Measurements from ENCODE around the gene CDK17. TPM values are rescaled to one million over a fixed set of nuclear protein-coding genes. Genes with fewer than 3 reads are reported as not detected.

The CDK17 gene
- total RNA-seq, 1 donor = 73.8 TPM

DNA sequence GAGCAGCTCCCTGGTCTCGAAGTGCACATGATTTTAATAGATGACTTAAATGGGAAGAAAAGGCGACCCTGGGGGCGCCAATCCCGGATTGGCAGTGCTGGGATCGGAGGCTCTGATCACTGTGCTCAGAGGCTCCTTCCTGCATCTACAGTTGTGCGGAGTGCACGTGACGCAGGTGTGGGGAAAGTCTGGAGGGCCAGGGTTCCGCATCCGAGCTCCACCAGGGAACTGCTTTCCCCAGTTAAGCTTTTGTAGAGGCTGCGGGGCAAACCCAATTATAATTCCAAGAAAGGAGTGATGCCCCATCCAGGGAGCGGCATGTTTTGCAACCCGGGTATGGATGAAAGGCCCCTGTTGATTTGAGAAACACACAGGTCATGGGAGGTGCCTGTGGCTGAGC, 169.6 kb downstream of the CDK17 start:
- TF ChIP-seq, protein P1, sequence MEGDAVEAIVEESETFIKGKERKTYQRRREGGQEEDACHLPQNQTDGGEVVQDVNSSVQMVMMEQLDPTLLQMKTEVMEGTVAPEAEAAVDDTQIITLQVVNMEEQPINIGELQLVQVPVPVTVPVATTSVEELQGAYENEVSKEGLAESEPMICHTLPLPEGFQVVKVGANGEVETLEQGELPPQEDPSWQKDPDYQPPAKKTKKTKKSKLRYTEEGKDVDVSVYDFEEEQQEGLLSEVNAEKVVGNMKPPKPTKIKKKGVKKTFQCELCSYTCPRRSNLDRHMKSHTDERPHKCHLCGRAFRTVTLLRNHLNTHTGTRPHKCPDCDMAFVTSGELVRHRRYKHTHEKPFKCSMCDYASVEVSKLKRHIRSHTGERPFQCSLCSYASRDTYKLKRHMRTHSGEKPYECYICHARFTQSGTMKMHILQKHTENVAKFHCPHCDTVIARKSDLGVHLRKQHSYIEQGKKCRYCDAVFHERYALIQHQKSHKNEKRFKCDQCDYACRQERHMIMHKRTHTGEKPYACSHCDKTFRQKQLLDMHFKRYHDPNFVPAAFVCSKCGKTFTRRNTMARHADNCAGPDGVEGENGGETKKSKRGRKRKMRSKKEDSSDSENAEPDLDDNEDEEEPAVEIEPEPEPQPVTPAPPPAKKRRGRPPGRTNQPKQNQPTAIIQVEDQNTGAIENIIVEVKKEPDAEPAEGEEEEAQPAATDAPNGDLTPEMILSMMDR (IDR thresholded peaks at IDR 0.05; ENCODE audit: insufficient read depth, low read depth, low read length) = no peak
- no peak for DNase-seq (ENCODE audit: low read depth)
- no peak overlapping the region for H3K4me3 ChIP-seq (ENCODE audit: low read depth, low read length)

DNA sequence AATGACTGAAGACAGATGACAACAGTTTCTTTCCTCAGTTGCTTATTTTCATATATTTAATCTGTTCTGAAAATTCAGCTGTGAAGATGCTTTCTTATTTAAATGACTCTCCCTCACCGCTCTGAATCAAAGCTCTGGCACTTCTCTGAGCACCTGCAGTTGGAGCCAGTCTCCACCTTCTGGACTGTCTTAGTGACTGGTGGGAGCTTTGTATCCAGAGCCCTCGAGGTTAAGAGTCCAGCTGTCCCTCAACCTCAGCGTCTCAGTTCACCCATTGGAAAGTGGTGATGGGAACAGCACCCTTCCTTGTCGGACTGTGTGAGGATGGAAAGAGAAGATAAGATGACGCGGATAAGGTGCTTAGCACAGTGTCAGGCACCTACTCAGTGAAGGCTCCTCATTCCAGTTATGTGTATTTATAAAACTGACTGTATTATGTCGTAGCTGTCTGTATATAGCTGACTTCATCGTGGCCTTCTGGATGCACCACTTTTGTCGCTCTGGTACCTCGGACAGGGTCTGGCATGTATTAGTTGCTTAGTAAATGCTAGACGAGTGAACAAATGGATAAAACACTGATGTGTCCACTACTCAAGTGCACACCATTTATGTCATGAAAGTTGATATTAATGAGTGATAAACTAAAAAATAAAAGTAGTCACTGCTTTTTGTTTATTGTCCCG, 171.5 kb downstream of the CDK17 start:
- TF ChIP-seq, protein P1 (IDR thresholded peaks at IDR 0.05; ENCODE audit: insufficient read depth, low read depth, low read length) = no peak
- H3K4me3 ChIP-seq (ENCODE audit: low read depth, low read length) = no peak overlapping the region
- DNase-seq (ENCODE audit: low read depth) = no peak

Small RNAs within 50 kb of the gene (small RNA-seq; reads per million reads assigned to genes)
- 1.3 reads per million, percentile 28 among the genes with 10 or more reads in this experiment for gene RN7SKP11
- not detected for gene RNU4-24P

Other genes with a start within 250 kb of the CDK17 start
- 23.2 and 24.6 TPM in 2 replicates for gene ELK3, start 206.1 kb downstream of the CDK17 start, total RNA-seq
- 0.86 and 0.97 TPM in 2 replicates for gene CFAP54, start 89.1 kb upstream of the CDK17 start, total RNA-seq

Measured in fibroblast of villous mesenchyme (primary cell).